Stimulated activated naive CD8-positive, alpha-beta T cell treated with anti-CD3 and anti-CD28 coated beads, Interleukin-15, amount 100 ng/mL, for 72 hours (primary cell): ENCODE measurements around the gene VSIR.

Source experiments
- ATAC-seq: fragments of 150-1000 bp; cut with Tn5 transposase; 2 replicates; pipeline ENCODE4 v1.10.0; 2021; ENCODE audit warnings: mild to moderate bottlenecking, moderate library complexity
- DNase-seq, 2 donors: peaks; one replicate each; pipeline ENCODE4 v3.0.0; 2021 to 2022
- H3K27ac Mint-ChIP-seq, 2 donors: one replicate each; pipeline ENCODE4 v1.8.0; 2022; ENCODE audit warnings: mild to moderate bottlenecking in 2 of 2, mixed read lengths in 2 of 2, moderate library complexity in 2 of 2
- H3K27me3 Mint-ChIP-seq: one replicate; pipeline ENCODE4 v1.8.0; 2022; ENCODE audit warnings: mixed read lengths
- H3K4me1 Mint-ChIP-seq: one replicate; pipeline ENCODE4 v1.8.0; 2022; ENCODE audit warnings: mild to moderate bottlenecking, mixed read lengths
- H3K4me3 Mint-ChIP-seq, 2 donors: one replicate each; pipeline ENCODE4 v1.8.0; 2022; ENCODE audit warnings: mild to moderate bottlenecking in 2 of 2, mixed read lengths in 2 of 2, moderate library complexity in 1 of 2
- H3K9me3 Mint-ChIP-seq, 2 donors: one replicate each; pipeline ENCODE4 v1.8.0; 2022; ENCODE audit warnings: mixed read lengths in 2 of 2

Gene VSIR

GRCh38 chr10:71797533-71798307, 24.4 kb upstream of the VSIR start:
- no peaks in the 10 kb centered on the region for H3K27me3 Mint-ChIP-seq
- H3K4me3 Mint-ChIP-seq, result peak overlapping the region; percentile 1 to 21
- peak; percentile 89 for ATAC-seq
- DNase-seq, result peak; percentile 30 to 74
- peaks cover 22% of the 10 kb centered on the region for H3K4me1 Mint-ChIP-seq
- H3K9me3 Mint-ChIP-seq, result no peaks in the 10 kb centered on the region
- H3K27ac Mint-ChIP-seq, result peak overlapping the region; percentile 16 to 20

GRCh38 chr10:71796749-71797405, 23.6 kb upstream of the VSIR start:
- Mint-ChIP-seq H3K27me3 (no peaks in the 10 kb centered on the region), H3K4me1 (peaks cover 22% of the 10 kb centered on the region), H3K4me3 (peak overlapping the region; percentile 1 to 39), H3K27ac (no peak overlapping the region), H3K9me3 (no peaks in the 10 kb centered on the region)
- ATAC-seq (no peak), DNase-seq (peak; percentile 13 to 45)

GRCh38 chr10:71795248-71795647, 21.9 kb upstream of the VSIR start:
- Mint-ChIP-seq H3K4me3 (no peak overlapping the region), H3K4me1 (peaks cover 35% of the 10 kb centered on the region), H3K27ac (no peak overlapping the region), H3K27me3 (no peaks in the 10 kb centered on the region), H3K9me3 (no peaks in the 10 kb centered on the region)
- DNase-seq (no peak), ATAC-seq (no peak)

GRCh38 chr10:71790749-71791440, 17.6 kb upstream of the VSIR start:
- peak; percentile 96 for ATAC-seq
- peaks cover 14% of the 10 kb centered on the region for H3K4me1 Mint-ChIP-seq
- peak in 1 of 2 donors; percentile 68 for DNase-seq
- H3K27me3 Mint-ChIP-seq, result no peaks in the 10 kb centered on the region
- H3K4me3 Mint-ChIP-seq, result peak overlapping the region in 1 of 2 donors; percentile 48
- H3K9me3 Mint-ChIP-seq, result no peaks in the 10 kb centered on the region
- H3K27ac Mint-ChIP-seq, result peak overlapping the region in 1 of 2 donors; percentile 87

- H3K4me3 Mint-ChIP-seq, result no peak overlapping the region
- H3K9me3 Mint-ChIP-seq, result no peaks in the 10 kb centered on the region
- H3K4me1 Mint-ChIP-seq, result peaks cover 14% of the 10 kb centered on the region
- no peaks in the 10 kb centered on the region for H3K27me3 Mint-ChIP-seq
- no peak overlapping the region for H3K27ac Mint-ChIP-seq
- DNase-seq (no peak), ATAC-seq (peak; percentile 12)
Measured at GRCh38 chr10:71789871-71790270, 16.6 kb upstream of the VSIR start.

GRCh38 chr10:71788954-71789353, 15.6 kb upstream of the VSIR start:
- H3K27me3 Mint-ChIP-seq, result no peaks in the 10 kb centered on the region
- DNase-seq, result no peak
- peaks cover 14% of the 10 kb centered on the region for H3K4me1 Mint-ChIP-seq
- H3K4me3 Mint-ChIP-seq, result no peak overlapping the region
- no peak overlapping the region for H3K27ac Mint-ChIP-seq
- ATAC-seq, result no peak
- no peaks in the 10 kb centered on the region for H3K9me3 Mint-ChIP-seq

GRCh38 chr10:71784679-71785272, 11.5 kb upstream of the VSIR start:
- DNase-seq (no peak), ATAC-seq (no peak)
- H3K4me3 Mint-ChIP-seq, result no peak overlapping the region
- no peaks in the 10 kb centered on the region for H3K9me3 Mint-ChIP-seq
- H3K27ac Mint-ChIP-seq, result peak overlapping the region; percentile 3 to 12
- H3K27me3 Mint-ChIP-seq, result no peaks in the 10 kb centered on the region
- peaks cover 22% of the 10 kb centered on the region for H3K4me1 Mint-ChIP-seq

GRCh38 chr10:71783917-71784678, 10.8 kb upstream of the VSIR start:
- Mint-ChIP-seq H3K9me3 (no peaks in the 10 kb centered on the region), H3K4me3 (no peak overlapping the region), H3K27me3 (no peaks in the 10 kb centered on the region), H3K4me1 (peaks cover 28% of the 10 kb centered on the region), H3K27ac (peak overlapping the region in 1 of 2 donors; percentile 12)
- no peak for ATAC-seq
- DNase-seq, result no peak

GRCh38 chr10:71782917-71783490, 9.7 kb upstream of the VSIR start:
- Mint-ChIP-seq H3K27ac (no peak overlapping the region), H3K4me1 (peaks cover 30% of the 10 kb centered on the region), H3K4me3 (no peak overlapping the region), H3K9me3 (no peaks in the 10 kb centered on the region), H3K27me3 (no peaks in the 10 kb centered on the region)
- no peak for DNase-seq
- no peak for ATAC-seq

- Mint-ChIP-seq H3K9me3 (peaks cover 3 to 4% of the 10 kb centered on the region in 2 donors), H3K4me1 (peaks cover 34% of the 10 kb centered on the region), H3K4me3 (no peak overlapping the region), H3K27ac (no peak overlapping the region), H3K27me3 (no peaks in the 10 kb centered on the region)
- no peak for ATAC-seq
- DNase-seq, result no peak
Measured at GRCh38 chr10:71782221-71782916, 9.0 kb upstream of the VSIR start.

GRCh38 chr10:71780719-71781118, 7.4 kb upstream of the VSIR start:
- ATAC-seq (peak; percentile 33), DNase-seq (no peak)

GRCh38 chr10:71780156-71780555, 6.8 kb upstream of the VSIR start:
- DNase-seq, result no peak
- ATAC-seq, result no peak
- Mint-ChIP-seq H3K27me3 (no peaks in the 10 kb centered on the region), H3K27ac (no peak overlapping the region), H3K4me3 (no peak overlapping the region), H3K4me1 (peaks cover 51% of the 10 kb centered on the region), H3K9me3 (peaks cover 4 to 7% of the 10 kb centered on the region in 2 donors)

More at GRCh38 chr10:71780719-71781118, 7.4 kb upstream of the VSIR start:
- Mint-ChIP-seq H3K9me3 (peaks cover 4 to 7% of the 10 kb centered on the region in 2 donors), H3K4me1 (peaks cover 45% of the 10 kb centered on the region), H3K27me3 (no peaks in the 10 kb centered on the region), H3K27ac (no peak overlapping the region), H3K4me3 (no peak overlapping the region)

GRCh38 chr10:71779641-71780040, 6.3 kb upstream of the VSIR start:
- Mint-ChIP-seq H3K27ac (no peak overlapping the region), H3K4me3 (no peak overlapping the region), H3K9me3 (peaks cover 4 to 7% of the 10 kb centered on the region in 2 donors), H3K4me1 (peaks cover 56% of the 10 kb centered on the region), H3K27me3 (no peaks in the 10 kb centered on the region)
- DNase-seq, result no peak
- ATAC-seq, result peak; percentile 65
